Fibroblast of villous mesenchyme (primary cell): ENCODE measurements around the gene CRHR1. TPM values are rescaled to one million over a fixed set of nuclear protein-coding genes. Genes with fewer than 3 reads are reported as not detected.

Experiments
- DNase-seq: peaks from one replicate; pipeline ENCODE4 v3.0.0-alpha.2; 2010; ENCODE audit warnings: low read depth
- H3K4me3 ChIP-seq: 2 replicates; pipeline ENCODE4 v1.5.1; 2011; ENCODE audit warnings: low read depth, mild to moderate bottlenecking, low read length
- total RNA-seq: library from RNA; depleted of rRNA; stranded (reverse); fragments of >200 nt; gene quantifications from 2 replicates; pipeline ENCODE4 v1.2.3, GENCODE V29; 2012
- TF ChIP-seq, protein P1 (sequence below): IDR thresholded peaks from 2 replicates; pipeline ENCODE4 v1.5.1; 2012; ENCODE audit warnings: low read depth, mild to moderate bottlenecking, low read length; ENCODE audit not compliant: insufficient read depth

Gene CRHR1
- total RNA-seq, 1 donor, result not detected

- no peak for DNase-seq
- H3K4me3 ChIP-seq, result no peak overlapping the region
- TF ChIP-seq, protein P1, sequence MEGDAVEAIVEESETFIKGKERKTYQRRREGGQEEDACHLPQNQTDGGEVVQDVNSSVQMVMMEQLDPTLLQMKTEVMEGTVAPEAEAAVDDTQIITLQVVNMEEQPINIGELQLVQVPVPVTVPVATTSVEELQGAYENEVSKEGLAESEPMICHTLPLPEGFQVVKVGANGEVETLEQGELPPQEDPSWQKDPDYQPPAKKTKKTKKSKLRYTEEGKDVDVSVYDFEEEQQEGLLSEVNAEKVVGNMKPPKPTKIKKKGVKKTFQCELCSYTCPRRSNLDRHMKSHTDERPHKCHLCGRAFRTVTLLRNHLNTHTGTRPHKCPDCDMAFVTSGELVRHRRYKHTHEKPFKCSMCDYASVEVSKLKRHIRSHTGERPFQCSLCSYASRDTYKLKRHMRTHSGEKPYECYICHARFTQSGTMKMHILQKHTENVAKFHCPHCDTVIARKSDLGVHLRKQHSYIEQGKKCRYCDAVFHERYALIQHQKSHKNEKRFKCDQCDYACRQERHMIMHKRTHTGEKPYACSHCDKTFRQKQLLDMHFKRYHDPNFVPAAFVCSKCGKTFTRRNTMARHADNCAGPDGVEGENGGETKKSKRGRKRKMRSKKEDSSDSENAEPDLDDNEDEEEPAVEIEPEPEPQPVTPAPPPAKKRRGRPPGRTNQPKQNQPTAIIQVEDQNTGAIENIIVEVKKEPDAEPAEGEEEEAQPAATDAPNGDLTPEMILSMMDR, result no peak
Observed at GRCh38 chr17:45750779-45751440, 33.2 kb upstream of the CRHR1 start.

GRCh38 chr17:45751466-45751865 lies 32.7 kb upstream of the CRHR1 start:
- no peak overlapping the region for H3K4me3 ChIP-seq
- DNase-seq, result no peak
- TF ChIP-seq, protein P1, result no peak

- no peak for DNase-seq
- TF ChIP-seq, protein P1, result no peak
- H3K4me3 ChIP-seq, result no peak overlapping the region
Observed at GRCh38 chr17:45752246-45752645, 31.9 kb upstream of the CRHR1 start.

- H3K4me3 ChIP-seq, result no peak overlapping the region
- TF ChIP-seq, protein P1, result no peak
- DNase-seq, result no peak
Observed at GRCh38 chr17:45753645-45754225, 30.4 kb upstream of the CRHR1 start.

- DNase-seq, result no peak
- TF ChIP-seq, protein P1, result no peak
Observed at GRCh38 chr17:45755050-45755449, 29.1 kb upstream of the CRHR1 start.

GRCh38 chr17:45756266-45756991 lies 27.7 kb upstream of the CRHR1 start:
- DNase-seq, result no peak
- TF ChIP-seq, protein P1, result no peak
- H3K4me3 ChIP-seq, result no peak overlapping the region

More at GRCh38 chr17:45755050-45755449, 29.1 kb upstream of the CRHR1 start:
- no peak overlapping the region for H3K4me3 ChIP-seq
